SK-N-SH (cell line): Measurements from ENCODE around the gene MB21D2.

Experiments
- CHD2 ChIP-seq: fragments of 150-350 bp; IDR thresholded peaks from 2 replicates; pipeline ENCODE4 v1.6.1; 2018; ENCODE audit warnings: low read length; ENCODE audit not compliant: partially characterized antibody
- EP300 ChIP-seq, 2 experiments: IDR thresholded peaks; 2 replicates each; pipeline versions ENCODE4 v1.4.0 to v1.6.1; 2012; ENCODE audit warnings: borderline replicate concordance in 1 of 2, low read depth in 1 of 2, low read length in 1 of 2
- EZH2phosphoT487 ChIP-seq: fragments of 200-600 bp; sonication (generic); IDR thresholded peaks from 2 replicates; pipeline ENCODE4 v1.6.1; 2017; ENCODE audit warnings: low read depth, mixed run types, mild to moderate bottlenecking, antibody characterized with exemption, moderate library complexity, borderline replicate concordance
- FOSL2 ChIP-seq: IDR thresholded peaks from 2 replicates; pipeline ENCODE4 v1.4.0; 2012; ENCODE audit warnings: low read depth, mild to moderate bottlenecking, moderate library complexity, borderline replicate concordance
- MXI1 ChIP-seq: IDR thresholded peaks from 2 replicates; pipeline ENCODE4 v1.6.1; 2012; ENCODE audit warnings: mild to moderate bottlenecking, low read depth, low read length, improper control_type of control experiment
- NFIC ChIP-seq: IDR thresholded peaks from 2 replicates; pipeline ENCODE4 v1.4.0; 2012; ENCODE audit warnings: borderline replicate concordance
- RAD21 ChIP-seq: IDR thresholded peaks from 2 replicates; pipeline ENCODE4 v1.6.1; 2012; ENCODE audit warnings: mild to moderate bottlenecking, low read length
- SMC3 ChIP-seq: IDR thresholded peaks from 2 replicates; pipeline ENCODE4 v1.6.1; 2012; ENCODE audit warnings: low read depth, low read length, improper control_type of control experiment
- YY1 ChIP-seq: IDR thresholded peaks from 2 replicates; pipeline ENCODE4 v1.4.0; 2012; ENCODE audit warnings: low read depth, mild to moderate bottlenecking
- TF ChIP-seq, protein P1 (sequence below): fragments of 200-600 bp; sonication (generic); IDR thresholded peaks from 2 replicates; pipeline ENCODE4 v1.6.1; 2017; ENCODE audit warnings: antibody characterized with exemption, mild to moderate bottlenecking, moderate library complexity

DNA sequence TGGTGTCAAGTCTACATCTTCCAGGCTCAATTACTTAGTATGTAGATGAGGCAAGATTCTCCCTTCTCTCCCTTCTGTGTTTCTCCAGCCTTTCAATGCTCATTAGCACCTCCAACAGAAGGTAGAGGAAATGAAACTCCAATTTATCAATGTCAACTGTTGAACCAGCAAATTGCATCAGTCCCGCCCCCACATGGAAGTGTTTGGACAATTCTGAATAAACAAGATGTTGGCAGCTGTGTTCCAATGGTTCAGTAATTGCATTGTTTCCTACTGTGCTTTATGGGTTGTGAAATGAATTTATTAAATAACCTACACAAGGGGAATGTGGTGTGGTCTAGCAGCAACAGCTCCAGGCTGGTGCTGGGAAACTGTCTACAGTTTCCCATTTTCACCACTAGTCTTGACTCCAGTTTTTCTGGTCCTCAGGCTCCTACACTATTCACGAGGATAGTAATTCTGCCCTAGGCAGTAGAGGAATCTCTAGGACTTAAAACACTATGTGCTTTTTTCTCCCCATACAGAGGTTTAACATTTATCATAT lies 91.9 kb downstream of the MB21D2 start:
- no peak for TF ChIP-seq FOSL2
- TF ChIP-seq, protein P1, sequence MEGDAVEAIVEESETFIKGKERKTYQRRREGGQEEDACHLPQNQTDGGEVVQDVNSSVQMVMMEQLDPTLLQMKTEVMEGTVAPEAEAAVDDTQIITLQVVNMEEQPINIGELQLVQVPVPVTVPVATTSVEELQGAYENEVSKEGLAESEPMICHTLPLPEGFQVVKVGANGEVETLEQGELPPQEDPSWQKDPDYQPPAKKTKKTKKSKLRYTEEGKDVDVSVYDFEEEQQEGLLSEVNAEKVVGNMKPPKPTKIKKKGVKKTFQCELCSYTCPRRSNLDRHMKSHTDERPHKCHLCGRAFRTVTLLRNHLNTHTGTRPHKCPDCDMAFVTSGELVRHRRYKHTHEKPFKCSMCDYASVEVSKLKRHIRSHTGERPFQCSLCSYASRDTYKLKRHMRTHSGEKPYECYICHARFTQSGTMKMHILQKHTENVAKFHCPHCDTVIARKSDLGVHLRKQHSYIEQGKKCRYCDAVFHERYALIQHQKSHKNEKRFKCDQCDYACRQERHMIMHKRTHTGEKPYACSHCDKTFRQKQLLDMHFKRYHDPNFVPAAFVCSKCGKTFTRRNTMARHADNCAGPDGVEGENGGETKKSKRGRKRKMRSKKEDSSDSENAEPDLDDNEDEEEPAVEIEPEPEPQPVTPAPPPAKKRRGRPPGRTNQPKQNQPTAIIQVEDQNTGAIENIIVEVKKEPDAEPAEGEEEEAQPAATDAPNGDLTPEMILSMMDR: peak; percentile 20; the same call in 1 of the 2 replicates
- no peak for TF ChIP-seq RAD21
- TF ChIP-seq CHD2: no peak
- no peak for TF ChIP-seq YY1
- no peak for TF ChIP-seq MXI1
- TF ChIP-seq EP300 (IDR thresholded peaks at IDR 0.05; ENCODE audit: borderline replicate concordance in 1 of 2, low read depth in 1 of 2, low read length in 1 of 2): no peak
- no peak for TF ChIP-seq EZH2phosphoT487
- no peak for TF ChIP-seq SMC3
- no peak for TF ChIP-seq NFIC
